Stromal cell of bone marrow (primary cell): ENCODE data around the gene DYNC1H1.
A peak's percentile ranks its signal among the peaks of the same experiment; 100 is the strongest.

Source experiments
- DNase-seq: peaks from one replicate; pipeline ENCODE4 v3.0.0-alpha.2; 2012; ENCODE audit warnings: low read depth

Gene DYNC1H1

DNA sequence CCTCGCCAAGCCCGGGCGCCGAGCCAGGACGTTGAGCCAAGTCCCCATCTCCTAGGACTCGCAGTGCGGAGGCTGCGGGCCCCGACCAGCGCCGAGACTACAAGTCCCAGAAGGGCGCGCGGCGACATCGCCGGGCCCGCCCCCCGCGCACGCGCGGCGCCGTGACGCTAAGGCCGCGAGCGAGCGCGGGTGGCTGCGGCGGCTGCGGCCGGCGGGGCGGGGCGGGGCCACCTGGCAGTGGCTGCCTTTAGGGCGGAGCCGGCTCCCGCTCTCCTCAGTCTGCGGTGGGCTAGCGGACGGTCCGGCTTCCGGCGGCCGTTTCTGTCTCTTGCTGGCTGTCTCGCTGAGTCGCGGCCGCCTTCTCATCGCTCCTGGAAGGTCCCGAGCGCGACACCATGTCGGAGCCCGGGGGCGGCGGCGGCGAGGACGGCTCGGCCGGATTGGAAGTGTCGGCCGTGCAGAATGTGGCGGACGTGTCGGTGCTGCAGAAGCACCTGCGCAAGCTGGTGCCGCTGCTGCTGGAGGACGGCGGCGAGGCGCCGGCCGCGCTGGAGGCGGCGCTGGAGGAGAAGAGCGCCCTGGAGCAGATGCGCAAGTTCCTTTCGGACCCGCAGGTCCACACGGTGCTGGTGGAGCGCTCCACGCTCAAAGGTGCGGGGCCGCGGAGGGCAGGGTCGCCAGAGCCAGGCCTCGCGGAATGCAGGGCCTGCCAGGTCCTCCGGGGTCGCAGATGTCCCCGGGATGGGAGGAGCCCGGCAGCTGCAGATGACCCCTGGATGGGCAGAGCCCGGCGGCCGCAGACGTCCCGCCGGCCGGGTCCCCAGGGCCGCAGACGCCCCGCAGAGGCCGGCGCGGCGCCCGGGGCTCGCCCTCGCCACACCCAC lies at the start of gene DYNC1H1:
DYNC1H1 (plus strand) TSS at position 277 of the 884 bp plus-strand sequence; CDS start at position 396, 119 bp downstream.
- DNase-seq, result peak; percentile 82

DNA sequence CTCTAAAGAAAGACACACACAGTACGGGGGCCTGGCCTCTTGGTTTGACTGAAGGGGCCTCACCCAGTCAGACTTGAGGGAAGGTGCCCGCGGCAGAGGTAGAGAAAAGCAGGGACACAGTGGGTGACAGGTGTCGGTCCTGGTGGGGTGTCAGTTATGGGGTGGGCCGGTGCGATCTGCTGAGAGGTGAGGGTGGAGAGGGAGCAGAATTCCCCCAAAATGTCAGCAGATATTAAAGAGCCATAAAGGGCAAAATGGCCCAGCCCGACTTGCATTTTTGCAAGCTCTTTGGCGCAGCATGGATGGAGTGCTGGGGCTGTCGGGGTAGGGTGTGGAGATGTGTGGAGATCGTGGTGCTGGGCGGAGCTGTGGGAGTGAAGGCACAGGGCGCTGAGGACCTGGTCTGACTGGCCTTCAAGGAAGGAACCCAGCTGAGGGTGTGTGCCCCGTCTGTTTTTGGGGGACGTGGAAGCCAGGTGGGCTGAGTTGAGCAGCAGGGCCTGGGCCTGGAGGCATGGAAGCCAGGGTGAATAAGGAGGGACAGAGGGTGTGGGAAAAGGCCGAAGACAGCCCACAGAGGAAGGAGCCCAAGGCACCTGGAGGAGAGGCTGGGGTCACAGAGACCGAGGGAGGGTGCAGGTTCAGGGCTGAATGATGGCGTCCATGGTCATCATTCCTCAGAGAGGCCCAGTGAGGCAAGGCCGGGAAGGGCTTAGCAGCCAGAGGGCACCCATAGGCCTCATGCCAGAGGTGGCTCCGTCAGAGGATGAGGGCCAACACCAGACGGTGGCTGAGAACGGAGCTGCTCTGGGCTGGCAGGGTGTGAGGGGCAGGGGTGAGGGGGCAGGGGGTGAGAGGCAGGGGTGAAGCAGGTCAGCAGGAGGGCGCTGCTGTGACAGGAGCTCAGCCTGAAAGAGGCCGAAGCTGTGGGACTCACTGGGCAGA lies 48.2 kb upstream of the DYNC1H1 start:
- no peak for DNase-seq

DNA sequence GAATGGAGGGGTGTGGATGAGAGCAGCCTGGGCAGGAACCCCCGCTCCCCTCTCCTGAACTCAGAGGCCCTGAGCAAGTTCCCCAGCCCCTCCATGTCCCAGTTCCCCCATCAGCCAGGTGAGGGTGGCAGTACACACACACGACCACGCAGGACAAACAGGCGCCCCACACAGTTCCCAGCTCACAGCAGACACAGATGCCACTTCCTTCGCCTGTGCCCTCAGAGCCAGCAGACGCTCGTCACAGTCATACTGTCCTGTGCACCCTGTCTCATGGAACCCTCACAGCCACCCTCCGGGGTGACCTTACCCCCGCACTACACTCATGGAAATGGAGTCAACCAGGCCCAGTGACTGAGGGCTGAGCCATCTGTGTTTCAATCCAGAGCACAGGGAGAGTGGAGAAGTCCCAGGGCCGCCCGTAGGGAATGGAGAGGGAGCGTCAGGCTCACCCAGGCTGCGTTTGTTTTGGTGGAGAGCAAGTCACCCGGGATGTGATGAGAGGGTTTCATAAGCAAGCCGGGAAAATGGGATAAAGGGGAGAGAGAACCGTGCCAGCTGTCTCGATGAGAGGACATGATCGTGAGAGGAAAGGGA lies 47.5 kb upstream of the DYNC1H1 start:
- no peak for DNase-seq

DNA sequence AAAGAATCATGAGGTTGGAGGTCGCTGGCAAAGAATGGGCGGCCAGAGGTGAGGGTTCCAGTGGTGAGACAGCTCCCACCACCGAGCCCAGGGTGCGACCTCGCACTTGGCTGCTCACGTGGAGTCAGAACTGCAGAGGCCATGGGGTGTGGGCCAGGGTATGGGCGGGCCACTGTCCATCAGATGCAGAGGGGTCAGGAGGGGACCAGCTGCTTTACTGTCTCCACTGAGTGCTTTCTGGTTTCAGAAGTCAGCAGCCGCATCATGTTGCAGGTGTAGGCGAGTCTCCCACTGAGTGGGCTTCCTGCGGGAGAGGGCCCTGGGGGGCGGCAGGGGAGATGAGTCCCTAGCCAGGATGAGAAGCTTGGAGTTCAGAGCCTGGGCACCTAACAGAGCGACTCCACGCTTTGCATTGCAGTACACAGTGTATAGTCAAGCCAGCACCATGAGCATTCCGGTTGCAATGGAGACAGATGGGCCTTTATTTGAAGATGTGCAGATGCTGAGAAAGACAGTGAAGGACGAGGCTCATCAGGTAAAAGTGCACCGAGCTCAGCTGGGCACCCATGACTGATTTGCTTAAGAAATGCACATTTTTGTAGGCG lies 46.9 kb upstream of the DYNC1H1 start:
- no peak for DNase-seq

DNA sequence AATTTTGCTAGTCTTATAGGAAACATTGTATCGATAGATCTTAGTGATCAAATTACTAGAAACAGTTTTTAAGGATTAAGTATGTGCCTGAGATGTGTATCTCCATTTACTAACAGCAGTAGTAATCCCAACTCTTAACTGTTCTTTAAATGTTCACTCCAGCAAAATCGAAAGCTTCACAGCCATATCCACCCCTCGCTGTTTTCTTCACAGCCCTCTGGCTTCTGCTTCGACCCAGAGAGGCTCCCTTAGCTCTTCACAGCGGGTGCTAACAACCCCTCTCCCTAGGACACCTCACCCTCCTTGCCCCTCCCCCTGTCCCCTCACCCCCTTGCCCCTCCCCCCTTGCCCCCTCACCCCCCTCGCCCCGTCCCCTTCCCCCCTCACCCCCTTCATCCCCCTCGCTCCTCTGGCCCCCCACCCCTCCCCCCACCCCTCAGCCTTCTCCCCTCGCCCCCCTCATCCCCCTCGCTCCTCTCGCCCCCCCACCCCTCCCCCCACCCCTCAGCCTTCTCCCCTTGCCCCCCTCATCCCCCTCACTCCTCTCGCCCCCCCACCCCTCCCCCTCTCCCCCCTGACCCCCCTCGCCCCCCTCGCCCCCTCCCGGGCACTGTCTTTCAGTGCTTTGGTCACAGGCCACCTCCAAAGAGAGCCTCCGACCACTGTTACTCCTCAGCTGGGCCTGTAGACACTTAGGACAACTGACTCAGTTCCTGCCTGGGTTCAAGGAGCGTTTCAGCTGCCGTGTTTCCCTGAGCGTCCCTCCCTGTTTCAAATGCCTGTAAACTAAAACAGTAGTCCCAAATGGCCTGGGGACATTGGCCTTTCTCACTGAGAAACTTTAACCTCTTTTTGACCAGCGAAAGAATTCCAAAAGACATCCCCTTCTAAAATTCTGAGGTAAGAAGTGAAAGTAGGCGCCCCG lies 46.0 kb upstream of the DYNC1H1 start:
- no peak for DNase-seq

DNA sequence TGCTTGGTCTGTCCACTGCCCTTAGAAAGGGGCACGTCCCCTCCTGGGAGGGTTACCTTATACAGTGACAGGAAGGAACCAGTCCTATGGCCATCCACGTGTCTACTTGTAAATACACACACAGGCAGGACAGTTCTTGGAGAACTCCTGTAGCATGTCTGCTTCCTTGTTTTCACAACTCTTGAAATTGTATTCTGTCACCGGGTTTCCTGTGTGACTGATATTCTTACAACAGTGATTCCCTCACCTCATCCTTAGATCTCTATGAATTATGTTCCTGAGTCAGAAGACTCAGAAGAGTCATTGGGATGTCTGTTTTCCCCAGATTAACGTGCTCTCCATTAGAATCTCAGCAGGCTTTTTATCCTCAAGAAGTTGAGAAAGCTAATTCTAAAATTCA lies 44.1 kb upstream of the DYNC1H1 start:
- DNase-seq, result no peak

DNA sequence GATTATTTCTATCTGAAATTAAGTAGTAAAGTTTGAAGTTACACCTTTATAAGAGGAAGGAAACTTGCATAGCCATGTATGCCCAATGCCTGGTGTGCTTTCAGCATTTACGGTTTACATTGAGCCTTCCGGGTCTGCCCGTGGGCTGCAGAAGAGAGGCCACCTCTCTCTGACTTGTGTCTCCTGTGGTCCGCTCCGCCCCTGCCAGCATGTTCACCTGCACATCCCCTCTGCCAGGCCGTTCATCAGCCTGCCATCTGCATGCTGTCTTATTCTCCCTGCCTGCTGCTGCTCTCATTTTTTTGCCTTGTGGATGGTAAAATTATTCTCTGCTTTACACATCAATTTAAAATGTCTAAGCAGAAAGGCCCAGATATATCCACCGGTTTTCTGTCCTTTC lies 41.5 kb upstream of the DYNC1H1 start:
- no peak for DNase-seq

DNA sequence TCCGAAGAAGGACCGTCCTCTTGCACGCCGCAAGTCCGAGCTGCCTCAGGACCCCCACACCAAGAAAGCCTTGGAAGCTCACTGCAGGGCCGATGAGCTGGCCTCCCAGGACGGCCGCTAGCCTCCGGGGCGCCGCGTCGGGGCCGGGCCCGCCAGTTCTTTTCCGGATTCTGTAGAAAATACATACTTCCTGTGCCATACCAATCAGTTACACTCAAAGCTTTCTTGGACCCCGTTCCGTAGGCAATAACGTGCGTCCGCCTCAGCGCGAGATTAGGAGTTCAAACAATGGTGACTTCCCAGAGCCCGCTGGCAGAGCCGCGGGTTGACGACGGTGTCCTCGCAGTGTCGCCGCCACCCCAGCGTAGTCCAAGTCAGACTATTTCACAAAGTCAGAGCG lies 39.2 kb upstream of the DYNC1H1 start:
- no peak for DNase-seq

DNA sequence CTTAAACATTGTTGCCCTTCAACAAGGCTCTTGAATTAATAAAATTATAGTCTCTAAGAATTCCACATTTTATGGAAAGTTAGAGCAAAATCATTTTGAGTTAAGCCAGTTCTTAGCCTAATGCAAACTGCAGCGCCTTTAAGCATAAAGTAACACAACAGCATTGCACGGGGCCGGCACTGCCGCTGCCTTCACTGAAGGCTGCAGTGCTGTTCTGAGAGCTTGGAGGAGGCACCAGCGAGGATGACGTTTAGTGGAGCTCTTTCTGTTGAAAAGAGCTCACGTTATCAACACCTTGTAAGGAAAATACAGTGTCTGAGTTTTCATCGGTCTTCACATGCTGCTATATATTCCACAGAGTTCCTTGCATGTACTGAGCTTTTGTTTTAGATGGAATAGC lies 38.3 kb upstream of the DYNC1H1 start:
- no peak for DNase-seq

DNA sequence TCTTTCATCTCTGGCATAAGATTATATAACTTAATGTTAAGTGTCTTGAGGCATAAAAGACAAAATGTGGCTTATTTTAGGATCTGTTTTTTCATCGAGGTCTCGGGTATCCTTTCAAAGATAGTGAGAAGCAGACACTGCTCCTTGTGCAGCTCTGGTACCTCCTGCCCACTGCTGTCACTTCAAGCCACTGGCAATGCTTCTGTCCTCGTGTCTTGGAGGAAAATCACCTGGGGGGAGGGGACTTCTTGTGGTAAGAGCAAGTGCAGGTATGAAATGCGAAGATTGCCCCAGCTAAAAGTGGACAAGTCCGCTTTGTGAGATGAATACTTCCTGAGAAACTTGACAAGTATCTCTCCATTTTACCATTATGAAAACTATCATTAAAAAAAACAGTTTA lies 37.8 kb upstream of the DYNC1H1 start:
- no peak for DNase-seq

DNA sequence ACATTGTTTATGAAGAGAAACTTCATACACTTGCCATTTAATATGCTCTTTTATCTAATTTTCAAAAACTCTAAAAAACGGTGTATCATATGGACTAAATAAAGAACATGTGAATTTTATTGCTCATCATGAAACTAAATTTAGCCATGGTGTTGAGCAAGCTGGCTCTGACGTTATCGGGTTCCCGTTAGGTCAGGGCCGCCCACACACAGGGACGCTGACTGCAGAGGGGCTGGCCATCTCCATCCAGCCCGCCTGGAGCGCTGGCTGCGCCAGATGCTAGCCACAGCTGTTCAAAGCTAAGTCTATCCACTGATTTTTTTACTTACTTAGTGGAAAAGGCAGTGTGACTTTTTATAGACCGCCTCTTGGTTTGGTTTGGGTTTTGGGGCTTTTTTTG lies 36.5 kb upstream of the DYNC1H1 start:
- DNase-seq, result peak; percentile 96

DNA sequence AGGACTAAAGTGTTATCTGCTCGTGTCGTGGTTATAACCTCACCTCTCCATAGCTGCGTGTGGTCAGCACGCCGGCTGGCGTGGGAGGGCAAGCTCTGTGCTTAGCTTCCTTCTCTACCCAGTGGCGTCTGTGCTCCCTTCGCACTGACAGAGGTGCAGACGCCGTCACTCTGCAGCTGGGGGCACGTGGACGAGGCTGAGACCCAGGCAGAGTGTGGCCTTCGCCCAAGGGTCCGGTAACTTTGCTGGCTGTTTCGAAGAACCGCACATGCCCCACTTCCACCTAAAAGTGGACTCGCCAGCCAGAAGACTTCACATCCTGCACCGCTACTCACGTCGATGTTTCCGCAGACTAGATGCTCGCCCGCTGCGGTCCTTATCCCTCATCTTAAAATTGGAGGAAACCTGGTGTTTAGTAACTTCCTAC lies 35.9 kb upstream of the DYNC1H1 start:
- no peak for DNase-seq

DNA sequence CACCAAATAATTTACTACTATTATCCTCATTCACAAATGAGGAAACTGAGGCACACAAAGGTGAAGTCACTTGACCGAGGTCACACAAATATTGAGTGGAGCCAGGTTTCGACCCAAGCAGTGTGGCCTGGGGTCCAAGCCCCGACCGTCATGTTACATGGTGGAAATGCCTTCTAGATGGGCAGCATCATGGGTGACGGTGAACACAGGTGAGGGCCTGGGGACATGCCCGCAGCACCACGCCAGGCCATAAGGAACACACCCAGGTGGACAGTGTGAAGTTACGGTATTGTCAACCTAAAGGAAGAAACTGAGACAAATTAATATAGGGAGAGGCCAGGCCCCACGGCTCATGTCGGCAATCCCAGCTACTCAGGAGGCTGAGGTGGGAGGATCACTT lies 35.3 kb upstream of the DYNC1H1 start:
- no peak for DNase-seq

DNA sequence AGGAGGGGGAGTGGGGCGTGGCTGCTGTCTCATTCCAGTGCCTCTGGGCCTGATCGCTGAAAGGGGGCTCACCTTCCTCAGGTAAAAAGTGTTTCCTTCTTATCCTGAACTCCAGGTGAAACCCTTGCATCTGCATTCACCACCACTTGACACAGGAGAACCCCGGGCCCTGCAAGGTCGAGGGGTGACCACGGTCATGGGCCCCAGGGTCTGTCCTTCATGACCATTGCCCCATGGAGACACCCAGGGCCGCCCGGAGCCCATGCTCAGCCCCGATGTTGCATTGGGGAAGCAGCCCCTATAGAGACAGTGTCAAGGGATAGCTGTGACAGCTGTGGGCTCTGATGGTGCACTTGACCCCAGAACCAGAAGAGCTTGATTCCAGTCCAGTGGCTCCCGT lies 34.4 kb upstream of the DYNC1H1 start:
- no peak for DNase-seq

DNA sequence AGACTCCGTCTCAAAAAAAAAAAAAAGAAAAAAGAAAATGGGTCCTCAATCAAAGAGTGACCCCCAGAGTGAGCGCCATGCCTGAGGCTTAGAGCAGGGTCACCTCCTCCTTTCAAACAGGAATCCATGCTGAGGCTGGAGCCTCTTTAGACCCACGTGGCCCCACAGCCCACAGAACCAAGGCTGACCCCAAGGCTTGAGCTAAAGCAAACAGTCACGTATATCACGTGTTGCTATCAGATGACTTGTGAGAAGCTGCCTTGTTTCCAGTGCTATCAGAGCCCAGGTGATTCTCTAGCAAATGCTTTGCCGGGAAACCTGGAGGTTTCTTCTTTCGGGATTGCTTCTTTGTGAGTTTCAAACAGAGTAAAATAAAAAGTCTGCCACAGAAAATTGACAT lies 31.7 kb upstream of the DYNC1H1 start:
- no peak for DNase-seq

DNA sequence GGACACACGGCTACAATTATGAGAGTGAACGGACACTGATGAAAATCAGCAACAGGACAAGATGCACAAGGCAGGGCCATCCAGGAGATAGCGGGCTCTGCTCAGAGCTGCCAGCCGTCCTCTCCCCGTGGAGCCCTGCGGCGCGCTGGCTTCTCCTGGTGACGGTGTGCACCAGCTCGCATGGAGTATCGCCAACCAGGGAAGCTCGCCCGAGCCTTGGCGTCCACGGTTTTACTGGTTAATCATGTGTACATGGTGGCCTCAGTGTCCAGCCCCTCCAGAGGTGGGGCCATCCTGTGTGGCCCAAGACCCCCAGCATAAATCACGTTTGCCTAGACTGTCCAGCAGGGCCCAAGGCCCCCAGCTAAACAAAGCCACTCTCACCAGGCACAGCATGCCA lies 31.2 kb upstream of the DYNC1H1 start:
- no peak for DNase-seq

DNA sequence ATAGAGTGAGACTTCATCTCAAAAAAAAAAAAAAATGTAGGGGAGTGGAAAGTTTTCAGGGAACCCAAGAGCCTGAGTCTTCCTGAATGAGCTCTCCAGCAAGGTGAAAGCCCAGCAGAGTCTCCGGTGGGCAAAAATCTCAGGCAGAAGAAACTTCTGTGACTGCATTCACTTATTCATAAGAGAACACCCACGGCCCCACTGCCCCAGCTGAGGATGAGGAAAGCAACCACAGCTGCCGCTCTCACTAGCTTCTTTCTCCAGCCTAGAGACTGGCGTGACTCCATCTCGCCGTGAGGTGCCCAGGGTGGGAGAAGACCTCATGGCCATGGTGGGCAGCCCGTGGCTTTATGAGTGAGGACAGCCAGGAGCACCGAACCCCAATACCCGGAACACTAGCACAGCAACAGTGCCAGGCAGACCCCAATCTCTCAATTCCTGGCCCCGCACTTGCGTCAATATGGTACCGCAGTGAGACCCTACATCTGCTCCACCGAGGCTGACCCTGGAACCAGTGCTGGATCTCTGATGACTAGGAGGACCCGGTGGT lies 29.7 kb upstream of the DYNC1H1 start:
- no peak for DNase-seq

DNA sequence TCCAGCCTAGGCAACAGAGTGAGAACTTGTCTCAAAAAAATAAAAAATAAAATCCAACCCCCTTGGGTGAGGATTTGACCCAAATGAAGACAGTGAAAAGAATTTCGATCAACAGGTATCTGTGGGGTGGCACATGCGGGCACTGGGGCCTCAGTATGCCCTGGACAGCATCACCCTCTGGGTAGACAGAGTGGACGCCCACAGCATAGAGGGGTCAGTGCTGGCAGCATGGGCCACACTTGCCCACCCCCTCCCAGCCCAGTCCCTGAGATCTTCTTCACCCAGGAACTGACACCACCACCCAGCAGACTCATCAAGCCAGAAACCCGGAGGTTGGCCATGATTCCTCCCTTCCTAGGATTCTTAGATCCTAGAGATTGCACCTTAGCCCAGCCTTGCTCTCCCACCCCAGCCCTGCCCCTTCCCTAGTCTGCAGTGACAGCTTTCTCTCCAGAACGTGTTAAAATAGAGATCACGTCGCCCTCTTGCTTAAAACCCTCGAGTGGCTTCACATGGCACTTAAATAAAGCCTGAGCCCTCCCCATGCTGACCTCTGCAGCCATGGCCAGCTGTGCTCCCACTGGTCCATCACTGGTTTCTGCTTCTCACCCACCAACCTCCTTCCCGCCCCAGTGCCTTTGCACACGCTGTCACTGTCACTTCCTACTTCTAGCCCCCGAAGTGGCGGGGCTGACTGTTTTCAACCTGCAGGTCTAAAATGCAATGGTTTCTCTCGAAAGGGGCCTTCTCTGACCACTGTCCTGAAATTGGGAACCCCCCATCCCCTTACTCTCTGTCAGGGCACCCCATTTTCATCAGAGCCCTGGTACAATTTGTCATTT lies 26.2 kb upstream of the DYNC1H1 start:
- DNase-seq, result no peak

DNA sequence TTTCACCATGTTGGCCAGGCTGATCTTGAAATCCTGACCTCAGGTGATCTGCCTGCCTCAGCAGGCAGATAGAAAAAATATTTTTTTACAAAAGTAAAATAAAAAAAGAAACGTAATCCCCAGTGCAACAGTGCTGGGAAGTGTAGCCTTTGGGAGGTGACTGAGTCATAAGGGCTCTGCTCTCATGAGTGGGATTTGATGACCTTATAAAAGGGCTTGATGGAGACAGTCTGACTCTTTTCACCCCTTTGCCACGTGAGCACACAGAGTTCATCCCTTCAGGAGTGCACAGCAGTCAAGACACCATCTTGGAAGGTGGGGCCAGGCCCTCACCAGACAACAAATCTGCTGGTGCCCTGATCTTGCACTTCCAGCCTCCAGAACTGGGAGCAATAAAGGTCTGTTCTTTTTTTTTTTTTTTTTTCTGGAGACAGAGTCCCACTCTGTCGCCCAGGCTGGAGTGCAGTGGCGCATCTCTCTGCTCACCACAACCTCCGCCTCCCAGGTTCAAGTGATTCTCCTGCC lies 24.7 kb upstream of the DYNC1H1 start:
- no peak for DNase-seq

DNA sequence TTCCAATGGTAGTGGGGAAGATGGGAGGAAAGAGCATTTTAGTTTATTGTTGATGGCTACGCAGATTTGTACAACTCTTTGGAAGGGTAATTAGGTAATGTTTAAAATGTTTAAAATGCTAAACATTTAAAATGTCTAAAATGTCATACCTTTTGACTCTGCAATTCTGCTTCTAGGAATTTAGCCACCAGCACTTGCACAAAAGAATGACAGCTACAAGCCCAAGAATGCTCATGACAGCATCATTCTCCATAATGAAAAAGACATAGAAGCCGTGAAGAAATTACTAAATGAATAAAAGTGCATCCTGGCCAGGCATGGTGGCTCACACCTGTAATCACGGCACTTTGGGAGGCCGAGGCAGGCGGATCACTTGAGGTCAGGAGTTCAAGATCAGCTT lies 19.9 kb upstream of the DYNC1H1 start:
- DNase-seq, result no peak
